PC-9 (cell line): ENCODE results near the gene SPI1. TPM values are rescaled to one million over a fixed set of nuclear protein-coding genes. Genes with fewer than 3 reads are reported as not detected.

Source experiments
- BruUV-seq: library from RNA; stranded (reverse); fragments of 400-500 nt; replicated peaks from 2 replicates; lab custom pipeline; 2021; lab: Mats Ljungman, UMichigan
- CTCF ChIA-PET: fragments of 300-600 bp; sonication (Branson Sonifier 250); formaldehyde crosslinking; loops from one replicate; lab custom pipeline; 2022; ENCODE audit warnings: antibody characterized with exemption; lab: Charles Lee
- POLR2A ChIA-PET: fragments of 300-600 bp; sonication (Branson Sonifier 250); formaldehyde crosslinking; loops from one replicate; lab custom pipeline; 2022; ENCODE audit warnings: antibody characterized with exemption; ENCODE audit not compliant: unreplicated experiment; lab: Charles Lee
- DNase-seq, 2 experiments: peaks; one replicate each; pipeline versions ENCODE4 v3.0.0 to v3.0.0-alpha.2; 2015 to 2022; ENCODE audit warnings: mixed read lengths in 1 of 2
- H2AFZ ChIP-seq: fragments of 200-600 bp; sonication (generic); 2 replicates; pipeline ENCODE4 v1.8.1; 2017; ENCODE audit warnings: antibody characterized with exemption
- H3F3A ChIP-seq: fragments of 200-600 bp; sonication (generic); 2 replicates; pipeline ENCODE4 v1.8.1; 2017; ENCODE audit warnings: antibody characterized with exemption, mild to moderate bottlenecking, low read depth; ENCODE audit not compliant: insufficient read depth
- H3K27ac ChIP-seq: fragments of 200-600 bp; sonication (generic); 2 replicates; pipeline ENCODE4 v1.6.1; 2016; ENCODE audit warnings: mixed run types
- H3K27me3 ChIP-seq: fragments of 200-600 bp; sonication (generic); 2 replicates; pipeline ENCODE4 v1.6.1; 2016; ENCODE audit warnings: low read depth, mixed run types; ENCODE audit not compliant: insufficient read depth
- H3K36me3 ChIP-seq: fragments of 200-600 bp; sonication (generic); 2 replicates; pipeline ENCODE4 v1.6.1; 2016; ENCODE audit warnings: low read depth, mixed run types
- H3K4me1 ChIP-seq: fragments of 200-600 bp; sonication (generic); replicated peaks from 2 replicates; pipeline ENCODE4 v1.6.1; 2016; ENCODE audit warnings: mixed run types; ENCODE audit not compliant: insufficient read depth
- H3K4me2 ChIP-seq: fragments of 200-600 bp; sonication (generic); 2 replicates; pipeline ENCODE4 v1.6.1; 2017; ENCODE audit warnings: mixed run types
- H3K4me3 ChIP-seq: fragments of 200-600 bp; sonication (generic); 2 replicates; pipeline ENCODE4 v1.6.1; 2016; ENCODE audit warnings: mixed run types
- H3K79me2 ChIP-seq: fragments of 200-600 bp; sonication (generic); 2 replicates; pipeline ENCODE4 v1.6.1; 2017; ENCODE audit warnings: low read depth, mixed run types
- H3K9me2 ChIP-seq: fragments of 200-600 bp; sonication (generic); 2 replicates; pipeline ENCODE4 v1.8.1; 2017; ENCODE audit warnings: mild to moderate bottlenecking; ENCODE audit not compliant: insufficient read depth
- H3K9me3 ChIP-seq: fragments of 200-600 bp; sonication (generic); 2 replicates; pipeline ENCODE4 v1.8.1; 2016; ENCODE audit warnings: low read depth; ENCODE audit not compliant: insufficient read depth
- H4K20me1 ChIP-seq: fragments of 200-600 bp; sonication (generic); 2 replicates; pipeline ENCODE4 v1.8.1; 2017; ENCODE audit not compliant: insufficient read depth
- EZH2 ChIP-seq: fragments of 200-600 bp; sonication (generic); IDR thresholded peaks from 2 replicates; pipeline ENCODE4 v1.8.0; 2017; ENCODE audit warnings: antibody characterized with exemption, low read depth
- intact Hi-C: fragments of 100-400 bp; cut with micrococcal nuclease; formaldehyde crosslinking; loops from one replicate; pipeline ENCODE4 v1.10.0; 2022; ENCODE audit not compliant: unreplicated experiment
- total RNA-seq: library from RNA; stranded (reverse); gene quantifications from 2 replicates; pipeline ENCODE4 v1.2.3, GENCODE V29; 2021
- TF ChIP-seq, protein P1 (sequence below): fragments of 200-600 bp; sonication (generic); conservative IDR thresholded peaks from 2 replicates; pipeline ENCODE4 v1.6.1; 2017; ENCODE audit warnings: mixed run types, antibody characterized with exemption, mild to moderate bottlenecking, moderate library complexity

Gene SPI1
- total RNA-seq, 1 experiment from 2014 or later: not detected

DNA sequence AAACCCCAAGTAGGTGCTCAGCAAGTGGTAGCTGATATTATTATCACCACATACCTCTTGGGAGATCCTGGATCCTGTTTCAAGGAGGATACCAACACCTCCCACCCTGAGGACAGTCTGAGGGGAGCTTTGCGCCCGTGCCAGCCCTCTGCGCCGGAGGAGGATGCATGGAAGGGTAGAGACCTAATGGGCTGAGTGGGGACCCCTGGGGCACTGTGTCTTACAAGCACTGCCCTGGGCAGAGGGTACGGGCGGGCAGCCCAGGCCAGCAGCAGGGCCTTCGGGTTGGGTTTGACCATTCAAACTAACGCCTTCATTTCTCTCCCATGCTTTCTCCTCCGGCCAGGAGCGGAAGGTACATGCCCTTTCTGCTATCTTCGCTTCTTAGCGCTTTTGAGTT is 52.1 kb downstream of the SPI1 start:
- no peak overlapping the region for H2AFZ ChIP-seq
- intact Hi-C loops: no loop called here
- no peak for TF ChIP-seq EZH2
- TF ChIP-seq, protein P1, sequence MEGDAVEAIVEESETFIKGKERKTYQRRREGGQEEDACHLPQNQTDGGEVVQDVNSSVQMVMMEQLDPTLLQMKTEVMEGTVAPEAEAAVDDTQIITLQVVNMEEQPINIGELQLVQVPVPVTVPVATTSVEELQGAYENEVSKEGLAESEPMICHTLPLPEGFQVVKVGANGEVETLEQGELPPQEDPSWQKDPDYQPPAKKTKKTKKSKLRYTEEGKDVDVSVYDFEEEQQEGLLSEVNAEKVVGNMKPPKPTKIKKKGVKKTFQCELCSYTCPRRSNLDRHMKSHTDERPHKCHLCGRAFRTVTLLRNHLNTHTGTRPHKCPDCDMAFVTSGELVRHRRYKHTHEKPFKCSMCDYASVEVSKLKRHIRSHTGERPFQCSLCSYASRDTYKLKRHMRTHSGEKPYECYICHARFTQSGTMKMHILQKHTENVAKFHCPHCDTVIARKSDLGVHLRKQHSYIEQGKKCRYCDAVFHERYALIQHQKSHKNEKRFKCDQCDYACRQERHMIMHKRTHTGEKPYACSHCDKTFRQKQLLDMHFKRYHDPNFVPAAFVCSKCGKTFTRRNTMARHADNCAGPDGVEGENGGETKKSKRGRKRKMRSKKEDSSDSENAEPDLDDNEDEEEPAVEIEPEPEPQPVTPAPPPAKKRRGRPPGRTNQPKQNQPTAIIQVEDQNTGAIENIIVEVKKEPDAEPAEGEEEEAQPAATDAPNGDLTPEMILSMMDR: no peak
- ChIA-PET CTCF (no interaction called here), POLR2A (no interaction called here)
- H3K79me2 ChIP-seq: no peaks in the 10 kb centered on the region
- peaks cover 10% of the 10 kb centered on the region; the same call in 1 of the 2 replicates for H3K36me3 ChIP-seq
- no peak overlapping the region for H3K27ac ChIP-seq
- no peaks in the 10 kb centered on the region for H3K9me2 ChIP-seq
- H3K27me3 ChIP-seq: no peaks in the 10 kb centered on the region
- no peak for DNase-seq
- no peaks in the 10 kb centered on the region for H3K9me3 ChIP-seq
- no peaks in the 10 kb centered on the region; the same call in 1 of the 2 replicates for H4K20me1 ChIP-seq
- no peak overlapping the region for H3K4me3 ChIP-seq
- no TSS peak for BruUV-seq
- H3K4me2 ChIP-seq: no peak overlapping the region
- H3F3A ChIP-seq: peaks cover 9% of the 10 kb centered on the region; the same call in 1 of the 2 replicates
- no peaks in the 10 kb centered on the region for H3K4me1 ChIP-seq

DNA sequence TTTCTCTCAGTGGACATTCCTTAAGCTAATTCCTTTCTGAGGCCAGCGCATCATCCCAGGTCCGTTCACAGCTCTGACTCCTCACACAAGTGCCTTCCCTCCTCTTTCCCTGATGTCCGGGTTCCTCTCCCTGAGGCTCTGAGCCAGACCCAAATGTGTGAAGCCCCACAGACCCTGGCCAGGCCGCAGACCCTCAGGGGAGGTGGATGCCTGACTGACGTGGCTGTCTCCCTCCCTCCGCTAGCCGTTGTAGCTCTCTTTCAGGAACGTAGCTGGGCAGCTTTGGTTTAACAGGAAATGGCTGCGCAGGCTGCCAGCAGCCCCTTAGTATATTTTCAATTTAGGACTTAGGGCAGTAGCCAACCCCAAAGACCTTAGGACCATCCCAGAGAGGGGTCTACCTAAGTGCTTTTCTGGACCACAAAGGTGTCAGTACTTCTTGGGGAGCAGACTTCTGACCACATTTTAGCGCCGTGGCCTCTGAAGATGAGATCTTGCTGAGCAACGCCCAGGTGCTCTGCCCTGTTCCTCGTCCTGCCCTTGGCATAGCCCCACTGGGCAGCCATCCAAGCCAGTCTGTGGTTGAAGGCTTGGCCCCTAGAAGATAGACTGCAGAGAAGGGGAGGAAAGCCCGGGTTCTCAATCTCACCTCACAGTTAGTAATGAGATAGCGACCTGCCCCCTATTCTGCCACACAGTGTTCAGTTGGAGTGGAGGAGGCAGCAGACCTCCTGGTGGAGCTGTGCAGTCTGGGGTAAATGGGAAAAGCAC is 52.9 kb downstream of the SPI1 start:
- H3K9me3 ChIP-seq: no peaks in the 10 kb centered on the region
- H4K20me1 ChIP-seq: no peaks in the 10 kb centered on the region; the same call in 1 of the 2 replicates
- no peak for TF ChIP-seq EZH2
- TF ChIP-seq, protein P1: no peak
- no peak overlapping the region for H2AFZ ChIP-seq
- CTCF ChIA-PET: interaction anchor here (0.6 kb wide), 1 partner anchor 54 kb away, joined by 3 read pairs; no protein-coding TSS in a partner anchor
- no peak overlapping the region for H3K27ac ChIP-seq
- BruUV-seq: no TSS peak
- intact Hi-C loops: no loop called here
- no peak for DNase-seq
- peaks cover 10% of the 10 kb centered on the region; the same call in 1 of the 2 replicates for H3K36me3 ChIP-seq
- peaks cover 4% of the 10 kb centered on the region; the same call in 1 of the 2 replicates for H3F3A ChIP-seq
- H3K9me2 ChIP-seq: no peaks in the 10 kb centered on the region
- H3K79me2 ChIP-seq: no peaks in the 10 kb centered on the region
- H3K4me1 ChIP-seq: no peaks in the 10 kb centered on the region
- POLR2A ChIA-PET: no interaction called here
- H3K4me3 ChIP-seq: no peak overlapping the region
- no peak overlapping the region for H3K4me2 ChIP-seq
- no peaks in the 10 kb centered on the region for H3K27me3 ChIP-seq

DNA sequence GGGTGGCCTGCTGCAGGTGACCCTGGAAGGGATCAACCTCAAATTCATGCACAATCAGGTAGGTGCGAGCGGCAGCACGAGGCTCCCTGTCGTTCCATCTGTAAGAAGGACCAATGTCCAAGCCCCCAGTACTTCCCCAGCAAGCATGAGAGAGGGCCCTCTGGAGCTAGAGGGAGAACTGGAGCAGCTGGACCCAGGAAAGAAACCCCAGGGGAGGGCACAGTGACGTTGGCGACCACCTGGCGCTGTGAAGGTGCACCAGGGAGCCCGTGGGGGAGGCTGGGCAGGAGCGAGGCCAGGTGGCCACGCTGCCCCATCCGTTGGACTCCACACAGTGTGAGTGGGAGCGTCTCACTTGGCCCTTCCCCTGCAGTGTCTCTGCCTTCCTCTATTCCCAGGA is 53.8 kb downstream of the SPI1 start:
- no peaks in the 10 kb centered on the region for H3K27me3 ChIP-seq
- peaks cover 10% of the 10 kb centered on the region; the same call in 1 of the 2 replicates for H3K36me3 ChIP-seq
- H2AFZ ChIP-seq: no peak overlapping the region
- TF ChIP-seq, protein P1: no peak
- TF ChIP-seq EZH2: no peak
- H3K27ac ChIP-seq: no peak overlapping the region
- intact Hi-C loops: no loop called here
- no TSS peak for BruUV-seq
- no peaks in the 10 kb centered on the region for H3K9me2 ChIP-seq
- no peak for DNase-seq
- H3K9me3 ChIP-seq: no peaks in the 10 kb centered on the region
- H3K4me3 ChIP-seq: no peak overlapping the region
- POLR2A ChIA-PET: interaction anchor here (0.6 kb wide), 1 partner anchor 29 kb away, joined by 4 read pairs; no protein-coding TSS in a partner anchor
- no peaks in the 10 kb centered on the region; the same call in 1 of the 2 replicates for H4K20me1 ChIP-seq
- CTCF ChIA-PET: interaction anchor here (0.6 kb wide), 2 partner anchors 53 to 88 kb away, joined by 3 to 4 read pairs; no protein-coding TSS in a partner anchor
- H3F3A ChIP-seq: no peaks in the 10 kb centered on the region; the same call in 1 of the 2 replicates
- no peak overlapping the region for H3K4me2 ChIP-seq
- no peaks in the 10 kb centered on the region for H3K4me1 ChIP-seq
- no peaks in the 10 kb centered on the region for H3K79me2 ChIP-seq
